ENCODE data around the gene SLC9A3. TPM values are rescaled to one million over a fixed set of nuclear protein-coding genes. Genes with fewer than 3 reads are reported as not detected.
"Not testable (repeated sequence)": the region's sequence is repeated elsewhere in the genome, so short reads cannot be mapped to it uniquely, and the experiment has no call there.

Gene SLC9A3
- total RNA-seq, 1 donor from 2014 or later: 1.6 TPM

GRCh38 chr5:489689-490080 is 34.6 kb downstream of the SLC9A3 start:
- DNase-seq (ENCODE audit: low read depth) (no peak), FAIRE-seq (no peak)
- H3K27me3 ChIP-seq (ENCODE audit: control insufficient read depth, insufficient read depth, low read length): no peaks in the 10 kb centered on the region
- TF ChIP-seq, protein P1, sequence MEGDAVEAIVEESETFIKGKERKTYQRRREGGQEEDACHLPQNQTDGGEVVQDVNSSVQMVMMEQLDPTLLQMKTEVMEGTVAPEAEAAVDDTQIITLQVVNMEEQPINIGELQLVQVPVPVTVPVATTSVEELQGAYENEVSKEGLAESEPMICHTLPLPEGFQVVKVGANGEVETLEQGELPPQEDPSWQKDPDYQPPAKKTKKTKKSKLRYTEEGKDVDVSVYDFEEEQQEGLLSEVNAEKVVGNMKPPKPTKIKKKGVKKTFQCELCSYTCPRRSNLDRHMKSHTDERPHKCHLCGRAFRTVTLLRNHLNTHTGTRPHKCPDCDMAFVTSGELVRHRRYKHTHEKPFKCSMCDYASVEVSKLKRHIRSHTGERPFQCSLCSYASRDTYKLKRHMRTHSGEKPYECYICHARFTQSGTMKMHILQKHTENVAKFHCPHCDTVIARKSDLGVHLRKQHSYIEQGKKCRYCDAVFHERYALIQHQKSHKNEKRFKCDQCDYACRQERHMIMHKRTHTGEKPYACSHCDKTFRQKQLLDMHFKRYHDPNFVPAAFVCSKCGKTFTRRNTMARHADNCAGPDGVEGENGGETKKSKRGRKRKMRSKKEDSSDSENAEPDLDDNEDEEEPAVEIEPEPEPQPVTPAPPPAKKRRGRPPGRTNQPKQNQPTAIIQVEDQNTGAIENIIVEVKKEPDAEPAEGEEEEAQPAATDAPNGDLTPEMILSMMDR (IDR thresholded peaks at IDR 0.05; ENCODE audit: insufficient read depth, low read length, severe bottlenecking): no peak
- H3K4me3 ChIP-seq (ENCODE audit: low read depth, low read length): no peak overlapping the region
- H3K36me3 ChIP-seq (ENCODE audit: control insufficient read depth, insufficient read depth, low read length): no peaks in the 10 kb centered on the region

- H3K27me3 ChIP-seq (ENCODE audit: control insufficient read depth, insufficient read depth, low read length): no peaks in the 10 kb centered on the region
- no peak overlapping the region for H3K4me3 ChIP-seq (ENCODE audit: low read depth, low read length)
- FAIRE-seq (no peak), DNase-seq (ENCODE audit: low read depth) (no peak)
- no peaks in the 10 kb centered on the region for H3K36me3 ChIP-seq (ENCODE audit: control insufficient read depth, insufficient read depth, low read length)
- TF ChIP-seq, protein P1 (IDR thresholded peaks at IDR 0.05; ENCODE audit: insufficient read depth, low read length, severe bottlenecking): no peak
Observed at GRCh38 chr5:488744-489688, 35.2 kb downstream of the SLC9A3 start.

DNA sequence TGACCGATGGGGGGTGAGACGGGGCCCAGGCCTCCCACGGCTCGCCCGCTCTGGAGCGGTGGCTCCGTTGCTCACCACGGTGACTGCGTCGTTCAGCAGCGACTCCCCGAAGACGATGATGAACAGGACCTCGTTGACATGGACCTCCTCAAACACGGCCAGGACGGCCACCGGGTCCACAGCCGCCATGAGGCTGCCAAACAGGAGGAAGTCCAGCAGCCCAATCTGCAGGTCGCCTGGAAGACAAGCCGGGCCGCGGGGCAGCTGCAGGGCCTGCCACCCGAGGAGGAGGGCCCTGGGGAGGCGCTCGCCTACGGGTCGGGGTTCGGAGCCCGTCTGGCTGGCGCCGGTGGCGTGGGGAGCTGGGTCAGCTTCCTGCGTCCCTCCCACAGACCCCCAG is 36.0 kb downstream of the SLC9A3 start:
- TF ChIP-seq, protein P1 (IDR thresholded peaks at IDR 0.05; ENCODE audit: insufficient read depth, low read length, severe bottlenecking): no peak
- Histone ChIP-seq H3K4me3 (ENCODE audit: low read depth, low read length) (no peak overlapping the region), H3K36me3 (ENCODE audit: control insufficient read depth, insufficient read depth, low read length) (no peaks in the 10 kb centered on the region), H3K27me3 (ENCODE audit: control insufficient read depth, insufficient read depth, low read length) (no peaks in the 10 kb centered on the region)
- FAIRE-seq (no peak), DNase-seq (ENCODE audit: low read depth) (no peak)

- not testable (repeated sequence) for H3K27me3 ChIP-seq (ENCODE audit: control insufficient read depth, insufficient read depth, low read length); H3K36me3 ChIP-seq (ENCODE audit: control insufficient read depth, insufficient read depth, low read length); H3K4me3 ChIP-seq (ENCODE audit: low read depth, low read length); DNase-seq (ENCODE audit: low read depth)
- peak; percentile 86 for FAIRE-seq
Observed at GRCh38 chr5:486597-486996, 37.7 kb downstream of the SLC9A3 start.

- TF ChIP-seq, protein P1 (IDR thresholded peaks at IDR 0.05; ENCODE audit: insufficient read depth, low read length, severe bottlenecking): no peak
- no peak for DNase-seq (ENCODE audit: low read depth)
- H3K36me3 ChIP-seq (ENCODE audit: control insufficient read depth, insufficient read depth, low read length): no peaks in the 10 kb centered on the region
- no peaks in the 10 kb centered on the region for H3K27me3 ChIP-seq (ENCODE audit: control insufficient read depth, insufficient read depth, low read length)
- H3K4me3 ChIP-seq (ENCODE audit: low read depth, low read length): no peak overlapping the region
- FAIRE-seq: no peak
Observed at GRCh38 chr5:485946-486491, 38.2 kb downstream of the SLC9A3 start.

DNA sequence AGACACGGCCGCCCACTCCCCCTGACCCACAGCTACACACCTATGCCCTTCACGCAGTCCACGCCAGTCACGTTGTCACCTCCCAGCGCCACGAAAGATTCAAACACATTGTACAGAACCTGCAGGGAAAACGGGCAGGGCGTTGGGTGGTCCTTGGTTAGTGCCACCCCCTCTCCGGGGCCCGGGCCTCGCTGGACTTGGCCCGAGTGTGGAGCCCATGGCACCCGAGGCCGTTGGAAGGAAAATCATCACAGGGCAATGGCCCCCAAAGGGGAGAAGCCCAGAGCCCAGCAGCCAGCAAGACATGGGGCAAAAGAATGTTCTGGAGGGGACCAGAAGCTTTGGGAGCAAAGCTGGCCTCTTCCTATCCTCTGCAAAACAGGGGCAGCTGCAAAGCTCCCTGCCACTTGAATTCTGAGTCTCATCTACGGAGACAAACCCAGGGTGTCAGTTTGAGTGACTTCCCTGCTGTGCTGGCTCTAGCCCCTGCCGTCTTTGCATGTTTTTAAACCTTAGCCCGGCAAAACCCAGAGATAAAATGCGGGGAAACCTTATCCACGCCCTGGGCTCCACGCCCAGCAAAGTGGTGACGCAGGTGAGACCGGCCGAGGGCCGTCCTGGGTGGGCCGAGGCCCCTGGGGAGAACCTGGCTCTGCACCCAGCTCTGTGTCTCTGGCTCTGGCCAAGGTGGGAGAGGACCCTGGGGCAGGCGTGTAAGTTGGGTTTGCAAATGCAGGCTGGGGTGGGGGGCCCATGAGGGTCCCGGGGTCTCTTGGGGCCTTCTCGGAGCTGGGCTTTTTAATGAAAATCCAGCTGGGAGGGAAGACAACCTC is 38.9 kb downstream of the SLC9A3 start:
- FAIRE-seq: no peak
- Histone ChIP-seq H3K27me3 (ENCODE audit: control insufficient read depth, insufficient read depth, low read length) (no peaks in the 10 kb centered on the region), H3K4me3 (ENCODE audit: low read depth, low read length) (no peak overlapping the region), H3K36me3 (ENCODE audit: control insufficient read depth, insufficient read depth, low read length) (no peaks in the 10 kb centered on the region)
- TF ChIP-seq, protein P1 (IDR thresholded peaks at IDR 0.05; ENCODE audit: insufficient read depth, low read length, severe bottlenecking): no peak
- no peak for DNase-seq (ENCODE audit: low read depth)
